ENCODE measurements around the gene WWTR1. TPM values are rescaled to one million over a fixed set of nuclear protein-coding genes. Genes with fewer than 3 reads are reported as not detected.

WWTR1 gene
- total and polyA plus RNA-seq, 2 experiments from 2014 or later: 25.1 to 26.2 TPM

- peaks cover 37% of the 10 kb centered on the region for H3K36me3 Mint-ChIP-seq (ENCODE audit: low read depth)
- peaks cover 99% of the 10 kb centered on the region for H3K79me2 ChIP-seq (replicated peaks; ENCODE audit: insufficient read depth)
- TF ChIP-seq ETS1 (IDR thresholded peaks at IDR 0.05): no peak
- no peak for TF ChIP-seq POLR2AphosphoS5 (IDR thresholded peaks at IDR 0.05; ENCODE audit: low read depth)
- no peak for TF ChIP-seq CTCF (conservative IDR thresholded peaks at IDR 0.05; ENCODE audit: low read depth in 2 of 2)
- TF ChIP-seq JUNB (IDR thresholded peaks at IDR 0.05; ENCODE audit: unreplicated experiment): no peak
- no peak for TF ChIP-seq ZNF114 (CRISPR knock-in tag; IDR thresholded peaks at IDR 0.05)
- TF ChIP-seq REST (IDR thresholded peaks at IDR 0.05; ENCODE audit: unreplicated experiment): no peak
- no peak for TF ChIP-seq CREB1 (CRISPR knock-in tag; IDR thresholded peaks at IDR 0.05; ENCODE audit: low read depth)
- no peak for TF ChIP-seq ZNF462 (CRISPR knock-in tag; IDR thresholded peaks at IDR 0.05)
- H3K4me2 ChIP-seq: no peak overlapping the region
- H3K27ac ChIP-seq (ENCODE audit: low read depth): no peak overlapping the region
- no peaks in the 10 kb centered on the region for H3K27me3 ChIP-seq (ENCODE audit: insufficient read depth)
- no peak overlapping the region for H3K27ac Mint-ChIP-seq
- DNase-seq (ENCODE audit: low spot score) (no peak), ATAC-seq (no peak)
- no peaks in the 10 kb centered on the region for H3K9me3 Mint-ChIP-seq
- H3K4me1 ChIP-seq (ENCODE audit: insufficient read depth): peaks cover 13% of the 10 kb centered on the region; the same call in 1 of the 2 replicates
- H3K27me3 Mint-ChIP-seq (ENCODE audit: insufficient read depth, low read depth, poor library complexity): peaks cover 2% of the 10 kb centered on the region
- no peaks in the 10 kb centered on the region for H3F3A ChIP-seq (replicated peaks; ENCODE audit: low read depth)
- H3K4me3 ChIP-seq: no peak overlapping the region
- H2AFZ ChIP-seq: no peak overlapping the region
- peaks cover 21% of the 10 kb centered on the region for H3K4me1 Mint-ChIP-seq
- H4K20me1 ChIP-seq (replicated peaks; ENCODE audit: insufficient read depth): peaks cover 22% of the 10 kb centered on the region; the same call in 1 of the 2 replicates
- H3K36me3 ChIP-seq (ENCODE audit: insufficient read depth): peaks cover 14% of the 10 kb centered on the region; the same call in 1 of the 2 replicates
- no peak overlapping the region for H3K4me3 Mint-ChIP-seq
- H3K9me2 ChIP-seq (ENCODE audit: insufficient read depth): no peaks in the 10 kb centered on the region
Observed at GRCh38 chr3:149647812-149648211, 10.0 kb downstream of the WWTR1 start.

All from GM23338 (cell line).